HepG2 (cell line): Measurements from ENCODE around the gene DLL4. TPM values are rescaled to one million over a fixed set of nuclear protein-coding genes. Genes with fewer than 3 reads are reported as not detected.
A peak's percentile ranks its signal among the peaks of the same experiment; 100 is the strongest.

Experiments
- ATAC-seq: fragments of 200-7000 bp; cut with Tn5 transposase; 3 replicates; pipeline ENCODE4 v1.9.1; 2020; ENCODE audit warnings: mild to moderate bottlenecking, moderate library complexity
- BruUV-seq: library from RNA; stranded (reverse); fragments of 400-500 nt; replicated peaks from 2 replicates; lab custom pipeline; 2021; lab: Mats Ljungman, UMichigan
- CTCF ChIA-PET: fragments of 300-600 bp; formaldehyde crosslinking; extraction: SDS; loops from one replicate; lab custom pipeline; 2021; ENCODE audit warnings: low total read pairs, inconsistent platforms, low intra/inter-chr PET ratio; lab: Yijun Ruan, JAX
- POLR2A ChIA-PET: fragments of 350-600 bp; sonication (Branson Sonifier 250); formaldehyde crosslinking; loops from one replicate; lab custom pipeline; 2020; ENCODE audit warnings: antibody characterized with exemption, inconsistent platforms; lab: Yijun Ruan, JAX
- DNase-seq: peaks from one replicate; pipeline ENCODE4 v3.0.0-alpha.2; 2015; ENCODE audit warnings: low spot score
- FAIRE-seq: peaks from 3 replicates; lab custom pipeline; 2011; peaks lifted over from hg19 to GRCh38; lab: Jason Lieb, UNC
- H2AFZ ChIP-seq: one replicate; pipeline ENCODE4 v1.6.1; 2011; ENCODE audit warnings: low read length, inconsistent platforms
- H3K27ac ChIP-seq: fragments of 300-600 bp; 3 replicates; pipeline ENCODE4 v1.8.0; 2011; ENCODE audit warnings: mixed run types, mild to moderate bottlenecking, mixed read lengths, low read length, inconsistent platforms; ENCODE audit not compliant: insufficient read depth; ENCODE audit errors: extremely low read length
- H3K27me3 ChIP-seq, 2 experiments: fragments of 200-600 bp in 1 of 2; 2 replicates in 1 of 2; 3 replicates in 1 of 2; pipeline versions ENCODE4 v1.6.0 to v1.8.0; 2011; ENCODE audit warnings: low read length in 2 of 2, mild to moderate bottlenecking in 2 of 2, moderate library complexity in 2 of 2, inconsistent platforms in 1 of 2; ENCODE audit not compliant: insufficient read depth in 2 of 2, control insufficient read depth in 1 of 2
- H3K36me3 ChIP-seq, 2 experiments: fragments of 200-600 bp in 1 of 2; replicated peaks in 1 of 2; 2 replicates in 1 of 2; 3 replicates in 1 of 2; pipeline versions ENCODE4 v1.5.1 to v1.8.0; 2011; ENCODE audit warnings: low read length in 2 of 2, inconsistent platforms in 1 of 2; ENCODE audit not compliant: insufficient read depth in 2 of 2, control insufficient read depth in 1 of 2
- H3K4me1 ChIP-seq: 2 replicates; pipeline ENCODE4 v1.5.1; 2012; ENCODE audit warnings: low read length, inconsistent platforms; ENCODE audit not compliant: insufficient read depth
- H3K4me2 ChIP-seq: 2 replicates; pipeline ENCODE4 v1.6.0; 2011; ENCODE audit warnings: low read depth, low read length, inconsistent platforms
- H3K4me3 ChIP-seq, 3 experiments: fragments of 200-600 bp in 1 of 3; sonication (generic), shearing (Covaris generic) in 1 of 3; replicated peaks in 1 of 3; 2 replicates each; pipeline ENCODE4 v1.5.1; 2011 to 2016; ENCODE audit warnings: low read length in 3 of 3, inconsistent platforms in 2 of 3, low read depth in 2 of 3, mild to moderate bottlenecking in 2 of 3, control low read depth in 1 of 3, mixed read lengths in 1 of 3; ENCODE audit not compliant: insufficient read depth in 1 of 3
- H3K79me2 ChIP-seq: one replicate; pipeline ENCODE4 v1.6.1; 2011; ENCODE audit warnings: low read length, inconsistent platforms; ENCODE audit not compliant: insufficient read depth
- H3K9ac ChIP-seq: 2 replicates; pipeline ENCODE4 v1.6.0; 2011; ENCODE audit warnings: mild to moderate bottlenecking, low read depth, low read length, inconsistent platforms; ENCODE audit not compliant: insufficient read depth
- H3K9me3 ChIP-seq: 2 replicates; pipeline ENCODE4 v1.5.1; 2012; ENCODE audit warnings: mild to moderate bottlenecking, low read length
- H4K20me1 ChIP-seq: 2 replicates; pipeline ENCODE4 v1.6.0; 2011; ENCODE audit warnings: inconsistent platforms, mild to moderate bottlenecking, low read length, moderate library complexity; ENCODE audit not compliant: insufficient read depth
- DNMT3B ChIP-seq: conservative IDR thresholded peaks from 2 replicates; pipeline ENCODE4 v1.6.1; 2016; ENCODE audit warnings: missing biosample characterization, control low read depth
- HNRNPLL ChIP-seq: fragments of 200-400 bp; formaldehyde crosslinking; IDR thresholded peaks from 2 replicates; pipeline ENCODE4 v1.6.1; 2017; ENCODE audit warnings: mild to moderate bottlenecking, low read depth, low read length; ENCODE audit not compliant: poor library complexity, severe bottlenecking
- MAZ ChIP-seq, 2 experiments: sonication (generic) in 1 of 2; formaldehyde crosslinking in 1 of 2; IDR thresholded peaks; 2 replicates each; pipeline versions ENCODE4 v1.5.0 to v1.6.1; 2012 to 2020; ENCODE audit warnings: low read depth in 2 of 2, mild to moderate bottlenecking in 2 of 2, borderline replicate concordance in 1 of 2, improper control_type of control experiment in 1 of 2, low read length in 1 of 2, missing genetic modification reagents in 1 of 2, moderate library complexity in 1 of 2
- MED8 ChIP-seq: sonication (generic); formaldehyde crosslinking; IDR thresholded peaks from 2 replicates; pipeline ENCODE4 v1.8.1; 2023; ENCODE audit warnings: mild to moderate bottlenecking, missing genetic modification reagents; ENCODE audit not compliant: insufficient replicate concordance
- RFX5 ChIP-seq: IDR thresholded peaks from 2 replicates; pipeline ENCODE4 v1.6.1; 2011; ENCODE audit warnings: low read depth, low read length, improper control_type of control experiment
- RXRB ChIP-seq: IDR thresholded peaks from 2 replicates; pipeline ENCODE4 v1.6.1; 2016; ENCODE audit warnings: borderline replicate concordance, missing genetic modification reagents, missing compliant biosample characterization
- SMAD1 ChIP-seq: sonication (generic); formaldehyde crosslinking; IDR thresholded peaks from 2 replicates; pipeline ENCODE4 v1.4.0; 2020; ENCODE audit warnings: missing genetic modification reagents, low read depth, mild to moderate bottlenecking, borderline replicate concordance
- TCF7 ChIP-seq: sonication (generic); IDR thresholded peaks from 2 replicates; pipeline ENCODE4 v1.6.1; 2016; ENCODE audit warnings: antibody characterized with exemption, low read depth
- ZBTB21 ChIP-seq: sonication (generic); formaldehyde crosslinking; IDR thresholded peaks from 2 replicates; pipeline ENCODE4 v1.4.0; 2020; ENCODE audit warnings: missing genetic modification reagents
- ZFP1 ChIP-seq: IDR thresholded peaks from 2 replicates; pipeline ENCODE4 v1.6.1; 2016
- ZNF350 ChIP-seq: sonication (generic); formaldehyde crosslinking; IDR thresholded peaks from 2 replicates; pipeline ENCODE4 v1.4.0; 2020; ENCODE audit warnings: mild to moderate bottlenecking, low read depth, missing genetic modification reagents, borderline replicate concordance
- ZNF383 ChIP-seq: sonication (generic); formaldehyde crosslinking; IDR thresholded peaks from 2 replicates; pipeline ENCODE4 v1.4.0; 2020; ENCODE audit warnings: missing genetic modification reagents, mild to moderate bottlenecking, borderline replicate concordance
- ZNF616 ChIP-seq: sonication (generic); formaldehyde crosslinking; IDR thresholded peaks from 2 replicates; pipeline ENCODE4 v1.5.0; 2020; ENCODE audit warnings: low read depth, mild to moderate bottlenecking, missing genetic modification reagents
- ZNF776 ChIP-seq: sonication (generic); formaldehyde crosslinking; IDR thresholded peaks from 2 replicates; pipeline ENCODE4 v1.4.0; 2020; ENCODE audit warnings: mild to moderate bottlenecking, missing genetic modification reagents
- ZNF816 ChIP-seq: sonication (generic); formaldehyde crosslinking; IDR thresholded peaks from 2 replicates; pipeline ENCODE4 v1.8.0; 2022; ENCODE audit warnings: missing genetic modification reagents, mild to moderate bottlenecking, borderline replicate concordance
- WGBS: methylation state at CpG from one replicate; pipeline ENCODE4 v1.1.6; 2017; ENCODE audit warnings: low lambda C conversion rate; 5-methylcytosine and 5-hydroxymethylcytosine counted together
- in situ Hi-C: cut with HindIII; loops from 2 replicates; pipeline ENCODE4 v1.10.0; 2017; ENCODE audit warnings: low pct_unique_long_range_greater_than_20kb; ENCODE audit not compliant: extremely low pct_ligation_motif_present
- intact Hi-C: fragments of 100-400 bp; cut with micrococcal nuclease; formaldehyde crosslinking; loops from one replicate; pipeline ENCODE4 v1.10.0; 2022; ENCODE audit not compliant: unreplicated experiment
- polyA plus RNA-seq, 8 experiments: library from polyadenylated mRNA; depleted of rRNA in 3 of 8; stranded (reverse) in 7 of 8; unstranded in 1 of 8; fragments of >200 nt; fragmentation: Illumina TruSeq in 4 of 8; extraction: Trizol in 4 of 8; gene quantifications; 2 replicates each; pipeline versions ENCODE4 v1.2.1 to v1.2.3, GENCODE V29; 2011 to 2016; ENCODE audit warnings: low read depth in 4 of 8, missing spikeins in 1 of 8, mixed read lengths in 1 of 8; ENCODE audit not compliant: insufficient read depth in 1 of 8
- total RNA-seq, 5 experiments: library from RNA; depleted of rRNA; stranded (reverse); fragments of >200 nt; fragmentation: Illumina TruSeq; extraction: Trizol; gene quantifications; 2 replicates each; pipeline ENCODE4 v1.2.3, GENCODE V29; 2016; ENCODE audit warnings: low read depth in 1 of 5
- TF ChIP-seq, protein P1 (sequence below): IDR thresholded peaks from 2 replicates; pipeline ENCODE4 v1.6.1; 2016; ENCODE audit warnings: mild to moderate bottlenecking
- TF ChIP-seq, protein P2 (sequence below): sonication (generic); formaldehyde crosslinking; IDR thresholded peaks from 2 replicates; pipeline ENCODE4 v1.9.0; 2022; ENCODE audit warnings: missing genetic modification reagents, mild to moderate bottlenecking, borderline replicate concordance

DLL4 gene
- total and polyA plus RNA-seq, 2 of the 13 experiments (the other 11 are each of a cell fraction or from before 2014, with no cell fraction given) = 0.20 to 0.25 TPM

DNA sequence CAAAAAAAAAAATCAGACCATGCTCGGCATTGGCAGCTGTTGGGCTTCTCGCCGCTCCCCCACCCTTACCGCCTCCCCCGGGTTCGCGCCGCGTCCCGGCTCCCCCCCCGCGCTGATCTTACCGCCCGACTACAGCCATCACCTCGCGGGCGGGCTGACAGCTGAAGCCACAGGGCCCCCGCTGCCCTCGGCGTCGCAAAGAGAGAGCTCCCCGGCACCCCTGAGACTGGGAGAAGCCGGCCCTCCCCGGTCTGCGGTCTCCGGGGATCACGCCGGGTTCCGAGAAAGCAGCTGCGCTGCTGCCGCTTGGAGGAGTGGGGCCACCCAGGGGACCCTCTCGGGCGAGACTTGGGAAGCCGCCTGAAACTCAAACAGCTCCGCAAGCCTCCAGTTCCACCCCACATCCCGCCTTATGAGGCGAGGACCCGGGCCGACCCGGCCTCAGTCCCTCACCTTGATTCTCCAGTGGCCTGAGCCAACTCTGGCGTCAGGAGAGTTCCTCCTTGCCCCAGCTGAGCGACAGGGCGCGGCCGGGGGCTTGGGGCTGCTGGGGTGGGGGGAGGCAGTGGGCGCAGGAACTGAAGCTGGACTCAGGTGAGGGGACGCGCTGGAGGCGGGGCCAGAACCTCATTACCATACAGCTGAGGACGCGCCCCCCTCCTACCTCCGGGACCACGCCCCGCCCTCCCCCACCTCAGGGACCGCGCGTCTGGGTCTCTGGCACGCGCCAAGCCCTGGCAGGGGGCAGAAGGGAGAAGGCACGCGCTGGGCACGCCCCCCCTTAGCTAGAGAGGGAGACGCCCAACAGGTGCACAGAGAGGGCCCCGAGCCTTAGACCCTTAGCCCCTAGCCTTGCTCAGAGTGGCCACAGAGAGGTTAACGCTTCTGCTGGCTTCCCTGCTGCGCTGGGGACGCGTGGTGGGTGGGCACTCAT is 1.0 kb upstream of the DLL4 start (continued):
- TF ChIP-seq ZNF383 (CRISPR knock-in tag) (no peak), RXRB (CRISPR knock-in tag) (no peak), TCF7 (no peak), ZNF616 (CRISPR knock-in tag) (no peak)

DNA sequence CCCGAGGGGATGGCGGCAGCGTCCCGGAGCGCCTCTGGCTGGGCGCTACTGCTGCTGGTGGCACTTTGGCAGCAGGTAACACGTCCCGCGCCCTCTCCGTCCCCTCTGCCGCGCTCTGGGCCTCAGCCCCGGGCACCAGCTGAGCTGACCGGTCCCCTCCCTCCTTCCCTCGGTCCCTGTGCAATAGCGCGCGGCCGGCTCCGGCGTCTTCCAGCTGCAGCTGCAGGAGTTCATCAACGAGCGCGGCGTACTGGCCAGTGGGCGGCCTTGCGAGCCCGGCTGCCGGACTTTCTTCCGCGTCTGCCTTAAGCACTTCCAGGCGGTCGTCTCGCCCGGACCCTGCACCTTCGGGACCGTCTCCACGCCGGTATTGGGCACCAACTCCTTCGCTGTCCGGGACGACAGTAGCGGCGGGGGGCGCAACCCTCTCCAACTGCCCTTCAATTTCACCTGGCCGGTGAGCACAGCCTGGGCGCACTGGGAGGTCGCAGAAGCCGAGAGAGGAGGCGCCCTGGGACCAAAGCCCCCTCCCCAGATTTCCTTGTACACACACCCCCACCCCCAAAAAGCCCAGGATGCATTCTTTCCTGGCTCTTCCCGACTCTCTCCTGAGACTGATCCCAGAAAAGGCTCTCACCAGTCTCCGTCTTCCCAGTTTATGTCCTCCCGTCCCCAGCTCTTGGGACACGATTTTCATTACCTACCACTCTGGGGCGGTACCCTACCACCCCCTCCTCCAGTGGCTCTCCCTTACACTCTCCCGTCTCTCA is 705 bp downstream of the DLL4 start:
- 11% methylated on average over 9 of the region's 56 CpGs for WGBS
- Histone ChIP-seq H3K27ac (no peak overlapping the region), H3K4me2 (peak overlapping the region; percentile 82), H3K9me3 (no peaks in the 10 kb centered on the region), H2AFZ (no peak overlapping the region), H3K9ac (no peak overlapping the region), H3K4me3 (peak overlapping the region; percentile 49 to 72 (median 57)), H3K27me3 (peaks cover 9 to 66% of the 10 kb centered on the region in 2 experiments), H3K79me2 (no peaks in the 10 kb centered on the region), H4K20me1 (no peaks in the 10 kb centered on the region), H3K4me1 (peaks cover 90% of the 10 kb centered on the region), H3K36me3 (no peaks in the 10 kb centered on the region)
- POLR2A ChIA-PET = interaction anchor here (0.9 to 2.6 kb wide), 7 partner anchors 11 to 123 kb away, joined by 3 to 10 read pairs (median 4); partner anchors contain the start of genes DNAJC17 and ZFYVE19
- CTCF ChIA-PET = interaction anchor here (0.8 to 1.0 kb wide), 2 partner anchors 26 to 93 kb away, joined by 3 read pairs; no protein-coding TSS in a partner anchor
- FAIRE-seq = no peak
- BruUV-seq = no TSS peak
- ATAC-seq = peak; percentile 38
- in situ Hi-C loops (no loop called here), intact Hi-C loops (loop anchor here (2.0 kb wide), 1 partner anchor 19 kb away; no protein-coding TSS in a partner anchor)
- DNase-seq = no peak
- TF ChIP-seq, protein P1, sequence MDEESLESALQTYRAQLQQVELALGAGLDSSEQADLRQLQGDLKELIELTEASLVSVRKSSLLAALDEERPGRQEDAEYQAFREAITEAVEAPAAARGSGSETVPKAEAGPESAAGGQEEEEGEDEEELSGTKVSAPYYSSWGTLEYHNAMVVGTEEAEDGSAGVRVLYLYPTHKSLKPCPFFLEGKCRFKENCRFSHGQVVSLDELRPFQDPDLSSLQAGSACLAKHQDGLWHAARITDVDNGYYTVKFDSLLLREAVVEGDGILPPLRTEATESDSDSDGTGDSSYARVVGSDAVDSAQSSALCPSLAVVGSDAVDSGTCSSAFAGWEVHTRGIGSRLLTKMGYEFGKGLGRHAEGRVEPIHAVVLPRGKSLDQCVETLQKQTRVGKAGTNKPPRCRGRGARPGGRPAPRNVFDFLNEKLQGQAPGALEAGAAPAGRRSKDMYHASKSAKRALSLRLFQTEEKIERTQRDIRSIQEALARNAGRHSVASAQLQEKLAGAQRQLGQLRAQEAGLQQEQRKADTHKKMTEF (CRISPR knock-in tag) = 0 out of 2 replicates have a peak, but pooled peaks have one; percentile 5
- no peak for TF ChIP-seq DNMT3B
- peak; percentile 41 for TF ChIP-seq HNRNPLL
- TF ChIP-seq ZFP1 = no peak
- TF ChIP-seq ZBTB21 (CRISPR knock-in tag) = no peak
- TF ChIP-seq ZNF816 (CRISPR knock-in tag) = 0 out of 2 replicates have a peak, but pooled peaks have one; percentile 35
- no peak for TF ChIP-seq ZNF350 (CRISPR knock-in tag)
- 0 out of 2 replicates have a peak, but pooled peaks have one; percentile 60 for TF ChIP-seq ZNF776
- TF ChIP-seq RFX5 = no peak
- TF ChIP-seq, protein P2, sequence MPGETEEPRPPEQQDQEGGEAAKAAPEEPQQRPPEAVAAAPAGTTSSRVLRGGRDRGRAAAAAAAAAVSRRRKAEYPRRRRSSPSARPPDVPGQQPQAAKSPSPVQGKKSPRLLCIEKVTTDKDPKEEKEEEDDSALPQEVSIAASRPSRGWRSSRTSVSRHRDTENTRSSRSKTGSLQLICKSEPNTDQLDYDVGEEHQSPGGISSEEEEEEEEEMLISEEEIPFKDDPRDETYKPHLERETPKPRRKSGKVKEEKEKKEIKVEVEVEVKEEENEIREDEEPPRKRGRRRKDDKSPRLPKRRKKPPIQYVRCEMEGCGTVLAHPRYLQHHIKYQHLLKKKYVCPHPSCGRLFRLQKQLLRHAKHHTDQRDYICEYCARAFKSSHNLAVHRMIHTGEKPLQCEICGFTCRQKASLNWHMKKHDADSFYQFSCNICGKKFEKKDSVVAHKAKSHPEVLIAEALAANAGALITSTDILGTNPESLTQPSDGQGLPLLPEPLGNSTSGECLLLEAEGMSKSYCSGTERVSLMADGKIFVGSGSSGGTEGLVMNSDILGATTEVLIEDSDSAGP (CRISPR knock-in tag) = peak; percentile 30; the same call in 1 of the 2 replicates
- no peak for TF ChIP-seq SMAD1
- TF ChIP-seq MED8 = no peak
- TF ChIP-seq MAZ (IDR thresholded peaks at IDR 0.05; ENCODE audit: borderline replicate concordance, low read depth, low read length) = no peak
- no peak for TF ChIP-seq MAZ (CRISPR knock-in tag; IDR thresholded peaks at IDR 0.05; ENCODE audit: low read depth)
